CD4-positive, alpha-beta T cell treated with Interferon gamma for 1 hour (primary cell): ENCODE measurements around the gene PTPN14.
A peak's percentile ranks its signal among the peaks of the same experiment; 100 is the strongest.

ENCODE experiments used
- DNase-seq: peaks from one replicate; pipeline ENCODE4 v3.0.0-alpha.2; 2020

PTPN14 gene

DNA sequence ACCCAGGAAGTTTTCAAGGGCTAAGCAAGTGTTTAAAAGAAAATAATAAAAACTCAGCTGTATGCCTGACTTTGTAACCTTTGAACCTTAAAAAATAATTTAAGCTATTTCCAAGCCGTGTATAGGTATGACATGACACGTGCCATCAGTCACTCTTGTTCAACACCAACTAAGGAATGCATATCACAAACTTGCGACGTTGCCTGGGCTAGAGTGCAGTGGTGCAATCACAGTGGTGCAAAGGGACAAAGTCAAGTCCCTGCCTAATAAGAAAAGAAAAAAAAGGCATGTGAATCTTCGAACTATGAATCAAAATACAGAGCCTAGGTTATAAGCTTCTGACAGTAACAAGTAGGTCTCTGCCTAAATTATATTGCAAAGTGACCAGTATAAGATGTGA is 191.3 kb downstream of the PTPN14 start:
- DNase-seq: no peak

DNA sequence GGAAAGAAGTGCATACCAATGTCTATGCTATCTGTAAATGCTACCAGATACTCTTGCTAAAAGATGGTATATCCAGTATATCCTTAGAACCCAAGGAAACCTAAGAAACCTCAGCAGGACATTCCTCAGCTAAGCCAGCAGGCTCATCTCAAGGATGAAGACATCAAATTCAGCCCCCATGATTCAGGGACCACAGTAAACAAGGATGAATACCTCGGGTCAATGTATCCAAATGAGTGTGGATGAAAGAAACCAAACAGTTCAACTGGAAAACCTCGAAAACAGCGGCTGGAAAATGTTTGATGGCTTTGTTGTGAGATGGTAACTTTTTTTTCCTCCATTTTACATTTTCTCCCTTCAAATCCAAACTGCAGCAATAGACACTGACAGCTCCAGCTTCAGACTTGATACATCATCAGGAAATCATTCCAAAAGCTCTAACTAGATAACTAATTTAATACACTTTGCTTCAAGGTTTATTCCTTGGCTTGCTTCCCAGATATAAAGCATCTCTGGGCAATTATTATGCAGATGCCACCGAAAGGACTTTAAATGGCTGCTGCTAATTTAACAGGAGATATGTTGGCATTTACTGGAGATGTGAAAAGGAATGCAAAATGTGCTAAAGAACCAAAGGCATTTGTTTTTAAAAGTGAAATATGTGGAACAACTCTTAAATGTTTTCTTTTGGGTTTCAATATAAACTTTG is 196.8 kb downstream of the PTPN14 start:
- no peak for DNase-seq

- no peak for DNase-seq
Observed at GRCh38 chr1:214352838-214353237, 198.6 kb downstream of the PTPN14 start.

DNA sequence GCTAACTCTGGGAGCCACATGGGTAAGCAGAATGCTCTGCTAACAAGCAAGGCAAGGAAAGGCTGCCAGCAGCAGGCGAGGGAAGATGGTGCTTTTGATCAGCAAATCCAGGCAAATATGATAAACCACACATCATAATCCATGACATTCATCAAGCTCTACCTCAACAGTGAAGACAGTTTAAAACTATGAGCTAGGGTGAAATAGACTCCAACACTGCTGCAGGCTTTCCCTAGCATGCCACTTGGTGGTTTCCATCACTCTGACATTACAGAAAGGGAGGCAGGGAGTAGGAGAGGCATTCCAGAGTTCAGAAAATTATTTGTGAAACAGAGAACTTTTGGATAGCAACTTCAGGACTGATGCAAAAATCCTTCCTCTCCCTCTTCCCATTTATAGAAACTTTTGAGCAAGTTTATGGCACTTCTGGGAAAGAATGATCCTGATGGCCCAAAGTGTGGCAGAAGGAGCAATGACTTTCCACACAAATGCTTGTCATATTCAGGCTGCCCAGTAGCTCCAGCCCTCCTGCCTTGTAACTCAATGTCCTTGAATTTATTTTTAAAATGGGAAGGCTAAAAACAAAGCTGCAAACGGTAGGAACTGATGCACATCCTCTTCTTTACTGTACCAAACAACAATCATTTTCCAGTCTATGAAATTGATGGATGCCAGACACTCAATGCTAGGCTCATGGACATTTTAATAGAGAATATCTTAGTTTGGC is 199.7 kb downstream of the PTPN14 start:
- DNase-seq: no peak

DNA sequence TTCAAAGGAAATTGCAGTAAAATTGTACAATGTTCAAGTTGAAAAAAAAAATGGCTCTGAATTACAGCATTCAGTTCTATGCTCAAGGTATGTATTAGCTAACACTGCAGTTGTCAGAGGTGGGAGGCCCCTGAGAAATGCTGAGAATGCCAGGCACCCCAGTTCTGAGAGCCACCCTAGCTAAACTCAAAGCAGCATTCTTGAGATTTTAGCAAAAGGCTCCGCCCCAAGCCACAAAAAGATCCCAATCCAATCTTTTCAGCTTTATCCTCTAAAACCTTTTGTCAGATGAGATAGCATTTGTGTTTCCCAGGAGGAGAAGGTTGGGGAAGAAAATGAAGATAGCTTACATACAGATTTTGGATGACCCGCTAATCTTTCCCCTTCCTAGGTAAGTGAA is 201.6 kb downstream of the PTPN14 start:
- no peak for DNase-seq

GRCh38 chr1:214349008-214349407 is 202.4 kb downstream of the PTPN14 start:
- DNase-seq: no peak

DNA sequence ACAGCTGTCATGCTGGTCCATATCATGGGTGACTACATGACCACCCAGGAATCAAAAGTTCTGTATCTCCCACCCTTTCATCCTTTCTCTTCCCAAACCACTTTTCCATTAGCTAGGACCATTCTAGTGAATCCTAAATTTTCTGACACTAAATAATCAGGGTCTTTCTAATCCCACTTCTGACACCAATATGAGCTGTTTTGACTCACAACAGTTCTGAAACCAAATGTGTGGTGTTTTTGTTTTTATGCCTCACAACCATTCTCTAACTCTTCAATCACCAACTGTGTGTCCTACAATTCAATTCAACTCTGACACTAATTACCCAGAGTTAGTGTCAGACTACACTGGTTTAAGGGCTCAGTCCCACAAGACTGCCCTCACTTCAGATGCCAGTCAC is 206.5 kb downstream of the PTPN14 start:
- no peak for DNase-seq

DNA sequence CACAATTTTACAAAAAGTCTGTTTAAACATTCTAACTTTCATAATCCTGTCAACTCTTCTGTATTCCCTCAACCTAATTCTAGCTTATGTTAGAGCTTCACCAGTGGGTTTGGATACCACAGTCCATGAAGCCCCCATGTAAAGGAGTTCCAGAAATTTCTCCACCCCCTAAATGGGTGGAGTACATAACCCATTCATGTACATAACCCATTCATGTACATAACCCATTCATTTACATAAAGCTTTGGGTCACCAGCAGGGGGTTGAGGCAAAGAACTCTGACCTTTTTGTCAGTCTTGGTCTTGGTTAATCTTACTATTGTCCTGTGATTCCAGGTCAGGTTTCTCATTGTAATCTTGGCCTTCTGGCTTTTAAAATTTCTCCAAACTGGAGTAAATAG is 208.9 kb downstream of the PTPN14 start:
- DNase-seq: no peak

DNA sequence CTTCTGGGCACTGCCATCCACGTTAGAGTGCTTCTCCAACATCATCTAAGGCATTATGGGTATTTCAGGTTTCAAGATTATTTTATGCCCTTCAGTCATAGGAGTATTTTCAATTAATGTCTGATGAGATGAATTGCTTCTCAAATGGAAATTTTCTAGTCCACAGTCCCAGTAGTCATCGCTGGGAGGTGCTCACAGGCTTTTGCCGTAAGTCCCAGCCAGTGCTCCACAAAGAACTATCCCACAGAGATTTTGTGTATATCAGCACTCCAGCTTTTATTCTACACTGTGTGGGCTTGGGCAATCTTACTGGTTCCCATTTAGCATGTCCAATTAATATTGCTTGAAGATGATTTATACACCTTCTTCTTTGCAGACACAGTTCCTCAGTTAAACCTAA is 209.5 kb downstream of the PTPN14 start:
- no peak for DNase-seq

- DNase-seq: no peak
Observed at GRCh38 chr1:214341459-214341858, 209.9 kb downstream of the PTPN14 start.

GRCh38 chr1:214338212-214338611 is 213.2 kb downstream of the PTPN14 start:
- DNase-seq: no peak

- no peak for DNase-seq
Observed at GRCh38 chr1:214337511-214337910, 213.9 kb downstream of the PTPN14 start.

GRCh38 chr1:214337015-214337414 is 214.4 kb downstream of the PTPN14 start:
- no peak for DNase-seq

GRCh38 chr1:214335567-214335966 is 215.8 kb downstream of the PTPN14 start:
- DNase-seq: no peak

GRCh38 chr1:214332946-214333798 is 218.2 kb downstream of the PTPN14 start:
- DNase-seq: no peak

DNA sequence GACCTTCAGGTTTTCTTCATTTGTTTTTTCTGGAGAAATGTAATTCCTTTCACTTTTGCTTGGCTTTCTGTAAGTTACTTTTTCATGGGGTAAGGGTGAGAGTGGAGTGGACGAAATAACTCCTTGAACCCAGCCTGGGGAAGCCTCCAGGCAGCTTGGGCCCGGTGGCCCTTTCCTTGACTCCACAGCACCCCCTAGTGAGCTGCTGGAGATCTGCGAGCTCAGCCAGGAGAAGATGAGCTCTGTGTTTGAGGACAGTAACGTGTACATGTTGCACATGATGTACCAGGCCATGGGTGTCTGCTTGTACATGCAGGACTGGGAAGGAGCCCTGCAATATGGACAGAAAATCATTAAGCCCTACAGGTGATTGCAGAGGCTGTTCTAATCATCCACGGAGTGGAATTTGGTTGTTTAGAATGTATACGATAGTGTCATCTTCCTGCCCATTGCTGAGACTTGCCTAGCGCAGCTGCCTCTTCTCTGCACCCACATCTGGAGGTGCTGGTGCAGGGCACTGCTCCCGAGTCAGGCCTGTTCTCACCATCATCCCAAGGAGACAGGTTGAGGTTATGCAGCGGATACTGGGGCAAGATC is 219.5 kb downstream of the PTPN14 start:
- DNase-seq: peak; percentile 32

DNA sequence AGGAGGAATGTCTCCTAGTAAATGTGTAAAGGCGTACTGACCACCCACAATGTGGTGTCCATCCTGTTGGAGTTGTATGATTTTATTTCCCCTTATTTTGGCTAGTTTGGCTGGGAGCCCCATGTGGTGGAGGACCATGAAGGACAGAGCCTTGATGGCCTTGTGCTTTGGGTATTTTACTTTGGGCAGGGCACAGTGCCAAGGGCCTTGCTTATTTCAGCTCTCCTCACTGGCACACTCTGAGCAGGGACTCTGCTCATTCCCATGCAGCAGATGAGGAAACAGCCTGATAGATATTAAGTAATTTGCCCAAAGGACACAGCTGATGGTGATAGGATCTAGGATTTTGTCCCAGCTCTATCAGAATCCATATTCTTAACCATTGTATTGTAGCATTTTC is 220.2 kb downstream of the PTPN14 start:
- no peak for DNase-seq

- DNase-seq: no peak
Observed at GRCh38 chr1:214330715-214331114, 220.7 kb downstream of the PTPN14 start.

DNA sequence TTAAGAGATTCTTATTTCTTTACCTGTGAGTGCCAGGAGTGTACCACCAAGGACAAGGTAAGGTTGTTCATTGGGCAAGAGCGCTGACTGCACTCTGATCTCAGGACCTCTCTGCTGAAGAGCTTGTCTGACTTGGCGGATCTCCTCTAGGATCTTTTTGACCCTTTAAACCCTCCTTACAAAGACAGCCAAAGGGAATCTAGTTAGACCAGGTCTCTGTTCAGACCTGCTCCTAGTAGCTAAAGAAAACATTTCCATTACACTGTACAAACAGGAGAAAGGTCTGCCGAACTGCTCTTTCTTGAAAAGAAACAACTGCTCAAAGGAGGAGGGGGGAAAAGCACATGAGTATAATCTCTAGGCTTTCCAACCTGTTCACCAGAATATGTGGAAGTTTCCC is 221.2 kb downstream of the PTPN14 start:
- no peak for DNase-seq

GRCh38 chr1:214329470-214330220 is 221.8 kb downstream of the PTPN14 start:
- no peak for DNase-seq

DNA sequence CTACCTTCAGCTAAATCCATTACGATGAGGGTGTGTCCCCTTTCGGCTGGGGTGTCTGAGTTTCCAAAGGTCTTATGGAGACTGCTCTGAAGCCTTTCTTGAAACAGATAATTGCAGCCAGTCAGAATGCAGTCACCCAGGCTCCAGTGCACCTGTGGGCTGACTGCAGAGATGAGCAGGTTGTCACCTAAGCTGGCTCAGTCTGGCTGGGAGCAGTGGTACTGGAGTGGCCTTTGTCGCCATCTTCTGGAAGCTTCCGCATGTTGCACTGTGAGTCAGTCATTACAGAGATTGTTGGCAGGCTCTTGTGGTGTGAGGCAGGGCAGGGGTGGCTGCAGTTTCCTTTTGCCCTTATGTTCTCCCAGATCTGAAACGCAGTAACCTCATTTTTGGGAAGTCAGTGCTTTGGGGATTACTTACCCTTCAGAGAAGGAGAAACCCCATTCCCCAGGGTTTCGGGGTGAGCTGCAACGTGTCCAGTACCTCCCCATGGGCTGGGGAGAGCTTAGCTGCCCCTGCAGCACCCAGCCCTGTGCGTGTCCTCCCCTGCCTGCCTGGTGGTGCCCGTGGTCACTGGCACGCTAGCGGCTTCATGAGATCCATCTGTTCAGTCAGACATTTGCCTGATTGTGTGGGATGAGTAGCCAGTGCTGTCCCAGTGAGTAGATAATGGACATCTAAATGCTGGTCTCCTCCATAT is 222.5 kb downstream of the PTPN14 start:
- peak; percentile 67 for DNase-seq

GRCh38 chr1:214327514-214327913 is 223.9 kb downstream of the PTPN14 start:
- DNase-seq: no peak
